ENCODE data around the gene LIME1.

- TF ChIP-seq POLR2A (IDR thresholded peaks at IDR 0.05), result no peak
- TF ChIP-seq CTCF (IDR thresholded peaks at IDR 0.05), result no peak
Observed at GRCh38 chr20:63752411-63753101, 16.1 kb downstream of the LIME1 start.
